GM23248 (cell line): ENCODE data around the gene PDIA6. TPM values are rescaled to one million over a fixed set of nuclear protein-coding genes. Genes with fewer than 3 reads are reported as not detected.

ENCODE experiments used
- DNase-seq: peaks from one replicate; pipeline ENCODE4 v3.0.0-alpha.2; 2015
- H2AFZ ChIP-seq: fragments of 200-600 bp; sonication (generic); 2 replicates; pipeline ENCODE4 v1.6.1; 2016; ENCODE audit warnings: antibody characterized with exemption
- H3F3A ChIP-seq: fragments of 200-600 bp; sonication (generic); 2 replicates; pipeline ENCODE4 v1.6.1; 2016; ENCODE audit warnings: mild to moderate bottlenecking, antibody characterized with exemption, mixed run types; ENCODE audit not compliant: insufficient read depth
- H3K27ac ChIP-seq: fragments of 200-600 bp; sonication (generic); 2 replicates; pipeline ENCODE4 v1.5.1; 2016; ENCODE audit warnings: mild to moderate bottlenecking
- H3K27me3 ChIP-seq: fragments of 200-600 bp; sonication (generic); replicated peaks from 2 replicates; pipeline ENCODE4 v1.6.1; 2016; ENCODE audit warnings: mild to moderate bottlenecking; ENCODE audit not compliant: insufficient read depth
- H3K36me3 ChIP-seq: fragments of 200-600 bp; sonication (generic); 2 replicates; pipeline ENCODE4 v1.6.1; 2016; ENCODE audit warnings: low read depth, mild to moderate bottlenecking
- H3K4me1 ChIP-seq: fragments of 200-600 bp; sonication (generic); 2 replicates; pipeline ENCODE4 v1.6.1; 2016; ENCODE audit warnings: mild to moderate bottlenecking; ENCODE audit not compliant: insufficient read depth
- H3K4me2 ChIP-seq: fragments of 200-600 bp; sonication (generic); one replicate; pipeline ENCODE4 v1.6.1; 2016; ENCODE audit warnings: mild to moderate bottlenecking; ENCODE audit not compliant: unreplicated experiment
- H3K4me3 ChIP-seq: fragments of 200-600 bp; sonication (generic); 2 replicates; pipeline ENCODE4 v1.5.1; 2016; ENCODE audit warnings: mild to moderate bottlenecking
- H3K79me2 ChIP-seq: fragments of 200-600 bp; sonication (generic); 2 replicates; pipeline ENCODE4 v1.6.1; 2016; ENCODE audit warnings: mild to moderate bottlenecking; ENCODE audit not compliant: insufficient read depth
- H3K9ac ChIP-seq: fragments of 200-600 bp; sonication (generic); 2 replicates; pipeline ENCODE4 v1.6.1; 2016; ENCODE audit warnings: mild to moderate bottlenecking
- H3K9me2 ChIP-seq: fragments of 200-600 bp; sonication (generic); 2 replicates; pipeline ENCODE4 v1.6.1; 2016; ENCODE audit warnings: mixed run types, mild to moderate bottlenecking, moderate library complexity; ENCODE audit not compliant: insufficient read depth
- H3K9me3 ChIP-seq: fragments of 200-600 bp; sonication (generic); one replicate; pipeline ENCODE4 v1.6.1; 2017; ENCODE audit warnings: low read depth
- H4K20me1 ChIP-seq: fragments of 200-600 bp; sonication (generic); 2 replicates; pipeline ENCODE4 v1.6.0; 2016; ENCODE audit not compliant: insufficient read depth
- EZH2 ChIP-seq: fragments of 200-600 bp; sonication (generic); IDR thresholded peaks from 2 replicates; pipeline ENCODE4 v1.6.1; 2018; ENCODE audit warnings: antibody characterized with exemption, mild to moderate bottlenecking; ENCODE audit not compliant: insufficient read depth, poor library complexity, severe bottlenecking
- EZH2phosphoT487 ChIP-seq: fragments of 200-600 bp; sonication (generic); IDR thresholded peaks from 2 replicates; pipeline ENCODE4 v1.6.1; 2018; ENCODE audit warnings: antibody characterized with exemption, moderate library complexity, mild to moderate bottlenecking, low read depth; ENCODE audit not compliant: insufficient read depth
- WGBS, 2 experiments: methylation state at CpG; one replicate each; pipeline ENCODE4 v1.1.6; 2015 to 2017; ENCODE audit warnings: low lambda C conversion rate in 2 of 2, low coverage in 1 of 2; ENCODE audit errors: missing lambda C conversion rate in 2 of 2; 5-methylcytosine and 5-hydroxymethylcytosine counted together
- in situ Hi-C: fragments of 300-500 bp; cut with MboI; formaldehyde crosslinking; loops from 2 replicates; pipeline ENCODE4 v1.15.0; 2020
- polyA plus RNA-seq: library from polyadenylated mRNA; unstranded; fragments of >200 nt; fragmentation: Nextera tagmentation; extraction: Ambion mirVana; gene quantifications from 2 replicates; pipeline ENCODE4 v1.2.1, GENCODE V29; 2016
- total RNA-seq: library from RNA; depleted of rRNA; stranded (reverse); fragments of >200 nt; shearing (Covaris generic); gene quantifications from 2 replicates; pipeline ENCODE4 v1.2.3, GENCODE V29; 2014

Gene PDIA6
- total and polyA plus RNA-seq, 2 experiments from 2014 or later: 363 to 502 TPM

- Histone ChIP-seq H4K20me1 (no peaks in the 10 kb centered on the region), H3K4me3 (no peak overlapping the region), H3K27ac (no peak overlapping the region), H3K27me3 (no peaks in the 10 kb centered on the region), H3K9me3 (no peaks in the 10 kb centered on the region), H2AFZ (no peak overlapping the region), H3K79me2 (no peaks in the 10 kb centered on the region), H3K36me3 (no peaks in the 10 kb centered on the region), H3K4me2 (no peak overlapping the region), H3K4me1 (no peaks in the 10 kb centered on the region), H3K9ac (no peak overlapping the region), H3K9me2 (no peaks in the 10 kb centered on the region), H3F3A (no peaks in the 10 kb centered on the region)
- no peak for DNase-seq
- 72 to 79% methylated on average over 13 of the region's 13 CpGs for WGBS, 2 experiments
- no peak for TF ChIP-seq EZH2phosphoT487
- no peak for TF ChIP-seq EZH2
- in situ Hi-C loops: no loop called here
Observed at GRCh38 chr2:10771786-10772185, 40.8 kb downstream of the PDIA6 start.

- no peaks in the 10 kb centered on the region for H3K9me3 ChIP-seq
- no peak overlapping the region for H3K9ac ChIP-seq
- H3K4me2 ChIP-seq: no peak overlapping the region
- H3K4me1 ChIP-seq: no peaks in the 10 kb centered on the region
- no peaks in the 10 kb centered on the region for H3K9me2 ChIP-seq
- H3K4me3 ChIP-seq: no peak overlapping the region
- no peak for TF ChIP-seq EZH2phosphoT487
- TF ChIP-seq EZH2: no peak
- H3K27me3 ChIP-seq: no peaks in the 10 kb centered on the region
- H2AFZ ChIP-seq: no peak overlapping the region
- no peaks in the 10 kb centered on the region for H3K36me3 ChIP-seq
- no peaks in the 10 kb centered on the region for H4K20me1 ChIP-seq
- WGBS, 2 experiments: 77 to 81% methylated on average over 22 of the region's 22 CpGs
- no peak for DNase-seq
- in situ Hi-C loops: no loop called here
- H3K79me2 ChIP-seq: no peaks in the 10 kb centered on the region
- no peaks in the 10 kb centered on the region for H3F3A ChIP-seq
- no peak overlapping the region for H3K27ac ChIP-seq
Observed at GRCh38 chr2:10770956-10771750, 41.4 kb downstream of the PDIA6 start.

- peaks cover 6% of the 10 kb centered on the region; the same call in 1 of the 2 replicates for H3K27me3 ChIP-seq
- no peaks in the 10 kb centered on the region for H3K79me2 ChIP-seq
- no peak overlapping the region for H2AFZ ChIP-seq
- in situ Hi-C loops: no loop called here
- WGBS, 2 experiments: 52 to 62% methylated on average over 16 of the region's 16 CpGs
- no peaks in the 10 kb centered on the region for H3K9me3 ChIP-seq
- no peak for TF ChIP-seq EZH2phosphoT487
- no peak for TF ChIP-seq EZH2
- H3K36me3 ChIP-seq: no peaks in the 10 kb centered on the region
- H3K4me3 ChIP-seq: no peak overlapping the region
- H3K27ac ChIP-seq: no peak overlapping the region
- no peaks in the 10 kb centered on the region for H3F3A ChIP-seq
- no peaks in the 10 kb centered on the region for H3K9me2 ChIP-seq
- H3K4me1 ChIP-seq: no peaks in the 10 kb centered on the region
- no peak for DNase-seq
- no peak overlapping the region for H3K4me2 ChIP-seq
- no peaks in the 10 kb centered on the region for H4K20me1 ChIP-seq
- H3K9ac ChIP-seq: no peak overlapping the region
Observed at GRCh38 chr2:10768063-10768507, 44.5 kb downstream of the PDIA6 start.

GRCh38 chr2:10765914-10766313, 46.7 kb downstream of the PDIA6 start:
- H3F3A ChIP-seq: no peaks in the 10 kb centered on the region
- H4K20me1 ChIP-seq: no peaks in the 10 kb centered on the region
- H2AFZ ChIP-seq: no peak overlapping the region
- in situ Hi-C loops: no loop called here
- H3K4me3 ChIP-seq: no peak overlapping the region
- no peaks in the 10 kb centered on the region for H3K9me2 ChIP-seq
- no peak for TF ChIP-seq EZH2phosphoT487
- no peak for TF ChIP-seq EZH2
- H3K36me3 ChIP-seq: no peaks in the 10 kb centered on the region
- no peak for DNase-seq
- H3K9ac ChIP-seq: no peak overlapping the region
- H3K27me3 ChIP-seq: peaks cover 6% of the 10 kb centered on the region; the same call in 1 of the 2 replicates
- H3K4me2 ChIP-seq: no peak overlapping the region
- no peak overlapping the region for H3K27ac ChIP-seq
- 87 to 91% methylated on average over 12 of the region's 12 CpGs for WGBS, 2 experiments
- H3K79me2 ChIP-seq: no peaks in the 10 kb centered on the region
- H3K9me3 ChIP-seq: no peaks in the 10 kb centered on the region
- no peaks in the 10 kb centered on the region for H3K4me1 ChIP-seq
